ENCODE measurements around the gene LCAT.

The LCAT gene

DNA sequence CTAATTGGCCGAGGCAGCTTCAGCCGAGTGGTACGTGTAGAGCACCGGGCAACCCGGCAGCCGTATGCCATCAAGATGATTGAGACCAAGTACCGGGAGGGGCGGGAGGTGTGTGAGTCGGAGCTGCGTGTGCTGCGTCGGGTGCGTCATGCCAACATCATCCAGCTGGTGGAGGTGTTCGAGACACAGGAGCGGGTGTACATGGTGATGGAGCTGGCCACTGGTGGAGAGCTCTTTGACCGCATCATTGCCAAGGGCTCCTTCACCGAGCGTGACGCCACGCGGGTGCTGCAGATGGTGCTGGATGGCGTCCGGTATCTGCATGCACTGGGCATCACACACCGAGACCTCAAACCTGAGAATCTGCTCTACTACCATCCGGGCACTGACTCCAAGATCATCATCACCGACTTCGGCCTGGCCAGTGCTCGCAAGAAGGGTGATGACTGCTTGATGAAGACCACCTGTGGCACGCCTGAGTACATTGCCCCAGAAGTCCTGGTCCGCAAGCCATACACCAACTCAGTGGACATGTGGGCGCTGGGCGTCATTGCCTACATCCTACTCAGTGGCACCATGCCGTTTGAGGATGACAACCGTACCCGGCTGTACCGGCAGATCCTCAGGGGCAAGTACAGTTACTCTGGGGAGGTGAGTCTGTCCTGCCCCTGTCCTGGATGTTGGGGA, 34.7 kb downstream of the LCAT start:
- DNase-seq (ENCODE audit: low read depth) = no peak

DNA sequence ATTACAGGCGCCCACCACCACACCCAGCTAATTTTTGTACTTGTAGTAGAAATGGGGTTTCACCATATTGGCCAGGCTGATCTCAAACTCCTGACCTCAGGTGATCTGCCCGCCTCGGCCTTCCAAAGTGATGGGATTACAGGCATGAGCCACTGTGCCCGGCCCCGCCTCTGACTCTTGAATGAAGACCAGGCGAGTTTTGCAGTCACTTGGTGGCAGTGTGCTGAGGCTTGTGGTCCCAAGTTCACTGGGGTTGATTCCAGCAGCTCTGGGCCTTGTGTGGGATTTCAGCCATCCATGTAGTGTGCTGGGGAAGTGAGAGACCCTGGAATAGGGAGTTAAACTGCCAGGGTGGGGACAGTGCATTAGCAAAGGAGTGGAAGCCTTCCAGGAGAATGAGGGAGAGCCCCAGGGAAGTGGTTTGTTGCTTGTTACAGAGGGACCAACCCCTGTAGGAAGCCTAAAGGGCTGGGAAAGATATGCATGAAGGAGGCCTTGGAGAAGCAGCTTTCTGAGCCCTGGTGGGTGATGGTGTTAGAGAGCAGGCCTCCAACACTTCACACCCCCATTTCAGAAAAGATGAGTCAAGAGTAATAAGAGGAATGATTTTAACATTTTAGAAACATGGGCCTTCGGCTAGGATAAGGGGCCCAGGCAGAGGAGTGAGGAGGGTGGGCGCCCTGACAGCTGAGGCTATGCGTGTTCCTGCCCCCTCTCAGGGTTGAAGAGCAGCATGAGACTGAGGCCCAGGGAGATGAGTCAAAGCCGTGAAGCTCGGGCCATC, 36.3 kb downstream of the LCAT start:
- DNase-seq (ENCODE audit: low read depth) = no peak

DNA sequence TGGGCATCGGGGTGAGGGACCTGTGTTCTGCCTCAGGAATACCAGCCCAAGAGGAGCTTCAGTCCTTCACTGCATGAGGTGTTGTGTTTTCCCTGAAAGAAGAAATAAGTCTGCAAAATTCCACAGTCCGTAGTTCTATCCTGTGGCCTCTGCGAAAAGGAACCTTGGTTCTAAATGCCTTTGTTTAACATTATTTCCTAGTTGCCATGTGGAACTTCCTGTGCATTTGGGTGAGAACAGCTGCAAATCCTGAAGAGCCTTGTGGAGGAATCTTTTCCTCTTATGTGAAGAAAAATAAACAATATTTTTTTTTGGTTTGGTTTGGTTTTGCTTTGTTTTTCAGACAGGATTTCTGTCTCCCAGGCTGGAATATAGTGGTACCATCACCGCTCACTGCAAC, 41.1 kb downstream of the LCAT start:
- DNase-seq (ENCODE audit: low read depth) = no peak

DNA sequence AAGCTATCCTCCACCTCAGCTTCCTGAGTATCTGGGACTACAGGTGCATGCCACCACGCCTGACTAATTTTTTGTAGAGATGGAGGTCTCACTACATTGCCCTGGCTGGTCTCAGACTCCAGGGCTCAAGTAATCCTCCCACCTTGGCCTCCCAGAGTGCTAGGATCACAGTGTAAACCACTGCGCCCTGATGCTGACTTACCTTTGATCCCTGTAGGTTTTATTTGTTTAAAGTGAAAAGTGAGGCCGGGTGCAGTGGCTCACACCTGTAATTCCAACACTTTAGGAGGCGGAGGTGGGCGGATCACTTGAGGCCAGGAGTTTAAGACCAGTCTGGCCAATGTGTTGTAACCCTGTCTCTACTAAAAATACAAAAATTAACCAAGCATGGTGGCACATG, 42.2 kb downstream of the LCAT start:
- DNase-seq (ENCODE audit: low read depth) = no peak

DNA sequence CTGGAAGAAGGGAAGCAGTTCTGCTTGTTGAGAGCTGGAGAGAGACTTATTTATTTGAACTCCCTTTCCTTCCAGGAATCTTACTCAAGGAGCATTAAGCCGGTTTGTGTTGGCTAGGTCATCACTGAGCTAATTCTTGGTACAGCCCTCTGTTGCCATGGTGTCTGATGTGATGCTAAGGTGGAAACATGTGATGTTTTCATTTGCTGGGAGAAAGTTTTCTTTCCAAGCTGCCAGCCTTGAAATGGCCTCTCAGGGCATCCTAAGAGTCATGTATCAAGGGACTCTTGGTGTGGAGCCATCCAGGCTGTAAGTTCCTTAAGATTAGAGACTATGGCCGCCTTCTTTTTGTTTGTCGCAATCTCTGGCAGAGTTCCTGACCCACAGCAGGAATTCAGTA, 46.7 kb downstream of the LCAT start:
- no peak for DNase-seq (ENCODE audit: low read depth)

DNA sequence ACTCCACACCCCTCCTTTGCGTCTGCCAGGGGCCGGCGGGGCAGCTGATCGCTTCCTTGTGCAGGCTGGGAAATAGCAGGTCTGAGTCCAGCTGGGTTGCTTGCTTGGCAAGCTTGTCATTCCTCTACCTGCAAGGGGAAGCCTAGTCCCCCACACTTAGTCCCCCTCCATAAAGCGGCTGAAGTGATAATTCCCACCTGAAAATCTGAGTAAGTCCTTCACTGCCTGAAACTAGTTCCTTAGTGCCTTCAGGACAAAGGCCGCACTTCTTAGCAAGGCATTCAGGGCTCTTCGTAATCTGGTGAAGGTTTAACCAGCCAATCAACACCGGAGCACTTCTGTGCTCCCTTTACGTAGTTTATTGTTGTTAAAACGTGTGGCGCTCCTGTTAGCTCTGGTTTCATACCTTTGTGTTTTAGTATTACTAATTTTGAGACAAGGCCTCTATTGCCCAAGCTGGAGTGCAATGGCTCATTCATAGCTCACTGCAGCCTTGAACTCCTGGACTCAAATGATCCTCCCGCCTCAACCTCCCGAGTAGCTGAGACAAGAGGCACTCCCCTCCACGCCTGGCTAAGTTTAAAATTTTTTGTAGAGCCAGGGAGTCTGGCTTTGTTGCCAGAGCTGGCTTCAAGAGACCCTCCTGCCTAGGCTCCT, 50.0 kb downstream of the LCAT start:
- no peak for DNase-seq (ENCODE audit: low read depth)

DNA sequence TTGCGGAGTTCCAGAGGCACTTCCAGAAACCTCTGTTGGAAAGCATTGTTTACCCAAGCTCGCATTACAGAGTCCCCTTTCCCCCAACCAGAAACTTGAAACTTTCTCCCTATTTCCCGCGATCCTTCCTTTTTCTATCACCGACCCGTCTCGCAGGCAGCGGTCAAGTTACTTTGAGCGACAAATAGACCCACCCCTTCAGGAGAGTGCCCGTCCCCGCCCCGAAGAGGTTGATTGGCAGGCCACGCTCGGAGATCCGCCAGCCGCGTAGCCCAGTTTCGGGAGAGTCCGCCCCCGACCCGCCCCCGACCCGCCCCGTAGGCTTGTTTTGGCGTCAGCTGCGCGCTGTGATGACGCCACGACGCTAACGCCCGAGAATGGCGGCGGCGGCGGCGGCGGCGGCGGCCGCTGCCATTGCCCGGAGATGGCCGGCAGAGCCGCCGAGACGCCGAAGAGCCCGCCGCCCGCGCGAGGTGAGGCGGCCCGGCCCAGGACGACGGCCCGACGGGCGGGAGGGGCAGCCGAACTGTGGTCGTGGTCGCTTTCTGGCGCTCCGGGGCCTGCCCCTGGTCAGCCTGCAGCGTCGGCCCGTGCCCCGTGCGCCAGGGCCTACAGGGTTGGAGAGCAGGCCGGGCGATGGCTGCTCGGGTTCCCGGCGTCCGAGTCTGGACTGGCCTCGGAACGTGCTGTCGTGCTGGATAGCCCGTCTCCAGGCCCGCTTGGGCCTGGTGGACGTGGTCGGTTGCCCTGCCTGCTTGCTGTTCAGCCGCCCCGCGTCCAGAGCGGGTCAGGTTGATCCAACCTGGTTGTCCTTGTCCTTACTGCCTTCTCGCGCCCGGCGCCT, 50.8 kb downstream of the LCAT start, which contains the start of gene PSKH1:
Gene PSKH1, plus strand, starts transcription at position 356 of the 844 bp plus-strand sequence. CDS start 15,496 bp downstream, outside the sequence.
- peak; percentile 92 for DNase-seq (ENCODE audit: low read depth)

DNA sequence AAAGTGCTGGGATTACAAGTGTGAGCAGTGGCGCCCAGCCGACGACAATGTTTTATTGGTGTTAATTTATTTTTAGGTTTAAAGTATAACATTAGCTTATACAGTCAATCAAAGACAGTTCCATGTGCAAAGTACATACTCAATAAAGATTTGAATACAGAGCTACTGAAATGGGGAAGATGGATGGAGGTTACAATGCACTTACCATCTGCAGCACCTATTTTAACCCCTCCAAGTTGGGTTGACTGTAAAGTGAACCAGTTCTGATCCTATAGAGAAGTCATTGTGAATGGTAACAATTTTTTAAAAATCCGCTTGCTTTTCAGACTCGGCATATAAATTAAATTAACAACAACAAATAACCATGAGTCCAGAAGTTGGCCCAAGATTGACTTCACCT, 51.5 kb downstream of the LCAT start:
- no peak for DNase-seq (ENCODE audit: low read depth)

Measured in T follicular helper cell (primary cell).